Measurements from ENCODE around the gene TP53I11.

- TF ChIP-seq, protein P1, sequence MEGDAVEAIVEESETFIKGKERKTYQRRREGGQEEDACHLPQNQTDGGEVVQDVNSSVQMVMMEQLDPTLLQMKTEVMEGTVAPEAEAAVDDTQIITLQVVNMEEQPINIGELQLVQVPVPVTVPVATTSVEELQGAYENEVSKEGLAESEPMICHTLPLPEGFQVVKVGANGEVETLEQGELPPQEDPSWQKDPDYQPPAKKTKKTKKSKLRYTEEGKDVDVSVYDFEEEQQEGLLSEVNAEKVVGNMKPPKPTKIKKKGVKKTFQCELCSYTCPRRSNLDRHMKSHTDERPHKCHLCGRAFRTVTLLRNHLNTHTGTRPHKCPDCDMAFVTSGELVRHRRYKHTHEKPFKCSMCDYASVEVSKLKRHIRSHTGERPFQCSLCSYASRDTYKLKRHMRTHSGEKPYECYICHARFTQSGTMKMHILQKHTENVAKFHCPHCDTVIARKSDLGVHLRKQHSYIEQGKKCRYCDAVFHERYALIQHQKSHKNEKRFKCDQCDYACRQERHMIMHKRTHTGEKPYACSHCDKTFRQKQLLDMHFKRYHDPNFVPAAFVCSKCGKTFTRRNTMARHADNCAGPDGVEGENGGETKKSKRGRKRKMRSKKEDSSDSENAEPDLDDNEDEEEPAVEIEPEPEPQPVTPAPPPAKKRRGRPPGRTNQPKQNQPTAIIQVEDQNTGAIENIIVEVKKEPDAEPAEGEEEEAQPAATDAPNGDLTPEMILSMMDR (IDR thresholded peaks at IDR 0.05), result no peak
- no peak for TF ChIP-seq EZH2 (IDR thresholded peaks at IDR 0.05)
Measured at GRCh38 chr11:44993971-44994704, 43.5 kb upstream of the TP53I11 start.

Data from neural progenitor cell (in vitro differentiated cells).